Endodermal cell (in vitro differentiated cells): ENCODE data around the gene KIF1B. TPM values are rescaled to one million over a fixed set of nuclear protein-coding genes. Genes with fewer than 3 reads are reported as not detected.

Experiments used
- DNase-seq: peaks from one replicate; pipeline ENCODE4 v3.0.0-alpha.2; 2017
- H3K27ac ChIP-seq: 2 replicates; pipeline ENCODE4 v1.5.1; 2013; ENCODE audit warnings: mild to moderate bottlenecking, low read depth, low read length, moderate library complexity
- H3K27me3 ChIP-seq: 2 replicates; pipeline ENCODE4 v1.6.1; 2013; ENCODE audit warnings: mild to moderate bottlenecking, low read length, moderate library complexity; ENCODE audit not compliant: insufficient read depth, control insufficient read depth, poor library complexity, severe bottlenecking
- H3K36me3 ChIP-seq: 2 replicates; pipeline ENCODE4 v1.7.0; 2013; ENCODE audit warnings: mild to moderate bottlenecking, low read length, moderate library complexity; ENCODE audit not compliant: control insufficient read depth, insufficient read depth
- H3K4me1 ChIP-seq: one replicate; pipeline ENCODE4 v1.7.0; 2013; ENCODE audit warnings: low read length; ENCODE audit not compliant: control insufficient read depth, insufficient read depth
- H3K4me3 ChIP-seq: 2 replicates; pipeline ENCODE4 v1.5.1; 2013; ENCODE audit warnings: mild to moderate bottlenecking, low read length, moderate library complexity
- H3K9ac ChIP-seq: 2 replicates; pipeline ENCODE4 v1.6.1; 2013; ENCODE audit warnings: mild to moderate bottlenecking, low read length, moderate library complexity; ENCODE audit not compliant: poor library complexity, severe bottlenecking; ENCODE audit errors: extremely low read depth
- H3K9me3 ChIP-seq: 2 replicates; pipeline ENCODE4 v1.6.1; 2013; ENCODE audit warnings: mild to moderate bottlenecking, low read length, moderate library complexity; ENCODE audit not compliant: control insufficient read depth
- H3K27ac Mint-ChIP-seq: 2 replicates; pipeline ENCODE4 v1.8.0; 2020; ENCODE audit warnings: mixed read lengths
- H3K27me3 Mint-ChIP-seq: 2 replicates; pipeline ENCODE4 v1.8.0; 2021; ENCODE audit warnings: mild to moderate bottlenecking, mixed read lengths; ENCODE audit not compliant: insufficient read depth
- H3K36me3 Mint-ChIP-seq: 2 replicates; pipeline ENCODE4 v1.8.0; 2020; ENCODE audit warnings: low read depth, mixed read lengths
- H3K4me1 Mint-ChIP-seq: 2 replicates; pipeline ENCODE4 v1.8.0; 2020; ENCODE audit warnings: mixed read lengths
- H3K4me3 Mint-ChIP-seq: 2 replicates; pipeline ENCODE4 v1.8.0; 2020; ENCODE audit warnings: mild to moderate bottlenecking, moderate library complexity, mixed read lengths
- H3K9me3 Mint-ChIP-seq: 2 replicates; pipeline ENCODE4 v1.8.0; 2020; ENCODE audit warnings: mild to moderate bottlenecking, mixed read lengths
- CTCF ChIP-seq: fragments of 200-600 bp; sonication (generic); conservative IDR thresholded peaks from 2 replicates; pipeline ENCODE4 v1.5.0; 2021; ENCODE audit warnings: antibody characterized with exemption, mild to moderate bottlenecking
- WGBS, 2 experiments: methylation state at CpG; one replicate each; pipeline versions ENCODE4 v1.1.5 to v1.1.7; 2013; ENCODE audit warnings: missing lambda C conversion rate in 2 of 2, mixed read lengths in 1 of 2; ENCODE audit not compliant: insufficient coverage in 1 of 2, insufficient read length in 1 of 2; 5-methylcytosine and 5-hydroxymethylcytosine counted together
- total RNA-seq, 2 donors: library from RNA; stranded (reverse); fragmentation: NEBNext Ultra II Directional in 1 of 2; extraction: Animal tissue kit (Norgen Biotek cat#: 25700) in 1 of 2; gene quantifications; 2 replicates in 1 of 2; 3 replicates in 1 of 2; pipeline ENCODE4 v1.2.1, GENCODE V29; 2021

KIF1B gene
- total RNA-seq, 2 donors from 2014 or later = 71.5 to 74.2 TPM

GRCh38 chr1:10299151-10299550, 88.8 kb downstream of the KIF1B start:
- no peaks in the 10 kb centered on the region for H3K9me3 Mint-ChIP-seq
- 86 to 90% methylated on average over 1 of the region's 1 CpG for WGBS, 2 experiments
- peaks cover 60% of the 10 kb centered on the region for H3K36me3 Mint-ChIP-seq
- no peaks in the 10 kb centered on the region for H3K27me3 Mint-ChIP-seq
- no peak for DNase-seq
- no peaks in the 10 kb centered on the region for H3K27me3 ChIP-seq
- no peak overlapping the region for H3K4me3 ChIP-seq
- no peak for TF ChIP-seq CTCF
- no peak overlapping the region for H3K9ac ChIP-seq
- no peak overlapping the region for H3K27ac Mint-ChIP-seq
- H3K36me3 ChIP-seq = peaks cover 94% of the 10 kb centered on the region
- H3K4me1 ChIP-seq = no peaks in the 10 kb centered on the region
- peaks cover 3% of the 10 kb centered on the region for H3K4me1 Mint-ChIP-seq
- H3K27ac ChIP-seq = peak overlapping the region; percentile 21
- no peak overlapping the region for H3K4me3 Mint-ChIP-seq
- H3K9me3 ChIP-seq = no peaks in the 10 kb centered on the region

- 91 to 95% methylated on average over 6 of the region's 6 CpGs for WGBS, 2 experiments
Measured at GRCh38 chr1:10302416-10302815, 92.0 kb downstream of the KIF1B start.

GRCh38 chr1:10304295-10304694, 93.9 kb downstream of the KIF1B start:
- peaks cover 34% of the 10 kb centered on the region for H3K36me3 Mint-ChIP-seq
- no peak for TF ChIP-seq CTCF
- Histone ChIP-seq H3K4me1 (no peaks in the 10 kb centered on the region), H3K4me3 (no peak overlapping the region), H3K27ac (peak overlapping the region; percentile 21), H3K9me3 (no peaks in the 10 kb centered on the region), H3K27me3 (no peaks in the 10 kb centered on the region), H3K36me3 (peaks cover 83% of the 10 kb centered on the region), H3K9ac (no peak overlapping the region)
- DNase-seq = no peak
- H3K9me3 Mint-ChIP-seq = no peaks in the 10 kb centered on the region
- H3K27me3 Mint-ChIP-seq = no peaks in the 10 kb centered on the region
- 95 to 96% methylated on average over 8 to 11 of the region's 11 CpGs for WGBS, 2 experiments
- no peak overlapping the region for H3K4me3 Mint-ChIP-seq
- H3K27ac Mint-ChIP-seq = no peak overlapping the region
- peaks cover 3% of the 10 kb centered on the region for H3K4me1 Mint-ChIP-seq

More at GRCh38 chr1:10302416-10302815, 92.0 kb downstream of the KIF1B start:
- DNase-seq = no peak
- H3K4me1 ChIP-seq = no peaks in the 10 kb centered on the region
- H3K9me3 ChIP-seq = no peaks in the 10 kb centered on the region
- TF ChIP-seq CTCF = no peak
- peak overlapping the region; percentile 47 for H3K27ac ChIP-seq
- H3K27me3 ChIP-seq = no peaks in the 10 kb centered on the region
- no peak overlapping the region for H3K4me3 ChIP-seq
- H3K9me3 Mint-ChIP-seq = no peaks in the 10 kb centered on the region
- H3K27me3 Mint-ChIP-seq = no peaks in the 10 kb centered on the region
- peaks cover 3% of the 10 kb centered on the region for H3K4me1 Mint-ChIP-seq
- no peak overlapping the region for H3K27ac Mint-ChIP-seq
- no peak overlapping the region for H3K9ac ChIP-seq
- H3K36me3 Mint-ChIP-seq = peaks cover 44% of the 10 kb centered on the region
- H3K4me3 Mint-ChIP-seq = no peak overlapping the region
- peaks cover 88% of the 10 kb centered on the region for H3K36me3 ChIP-seq
